HepG2 (cell line): ENCODE data around the gene DIS3L2. TPM values are rescaled to one million over a fixed set of nuclear protein-coding genes. Genes with fewer than 3 reads are reported as not detected.

Experiments used
- ATAC-seq: fragments of 200-7000 bp; cut with Tn5 transposase; 3 replicates; pipeline ENCODE4 v1.9.1; 2020; ENCODE audit warnings: mild to moderate bottlenecking, moderate library complexity
- BruUV-seq: library from RNA; stranded (reverse); fragments of 400-500 nt; replicated peaks from 2 replicates; lab custom pipeline; 2021; lab: Mats Ljungman, UMichigan
- CTCF ChIA-PET: fragments of 300-600 bp; formaldehyde crosslinking; extraction: SDS; loops from one replicate; lab custom pipeline; 2021; ENCODE audit warnings: low total read pairs, inconsistent platforms, low intra/inter-chr PET ratio; lab: Yijun Ruan, JAX
- POLR2A ChIA-PET: fragments of 350-600 bp; sonication (Branson Sonifier 250); formaldehyde crosslinking; loops from one replicate; lab custom pipeline; 2020; ENCODE audit warnings: antibody characterized with exemption, inconsistent platforms; lab: Yijun Ruan, JAX
- DNase-seq: peaks from one replicate; pipeline ENCODE4 v3.0.0-alpha.2; 2015; ENCODE audit warnings: low spot score
- FAIRE-seq: peaks from 3 replicates; lab custom pipeline; 2011; peaks lifted over from hg19 to GRCh38; lab: Jason Lieb, UNC
- H2AFZ ChIP-seq: one replicate; pipeline ENCODE4 v1.6.1; 2011; ENCODE audit warnings: low read length, inconsistent platforms
- H3K27ac ChIP-seq: fragments of 300-600 bp; 3 replicates; pipeline ENCODE4 v1.8.0; 2011; ENCODE audit warnings: mixed run types, mild to moderate bottlenecking, mixed read lengths, low read length, inconsistent platforms; ENCODE audit not compliant: insufficient read depth; ENCODE audit errors: extremely low read length
- H3K27me3 ChIP-seq, 2 experiments: fragments of 200-600 bp in 1 of 2; 2 replicates in 1 of 2; 3 replicates in 1 of 2; pipeline versions ENCODE4 v1.6.0 to v1.8.0; 2011; ENCODE audit warnings: low read length in 2 of 2, mild to moderate bottlenecking in 2 of 2, moderate library complexity in 2 of 2, inconsistent platforms in 1 of 2; ENCODE audit not compliant: insufficient read depth in 2 of 2, control insufficient read depth in 1 of 2
- H3K36me3 ChIP-seq, 2 experiments: fragments of 200-600 bp in 1 of 2; replicated peaks in 1 of 2; 2 replicates in 1 of 2; 3 replicates in 1 of 2; pipeline versions ENCODE4 v1.5.1 to v1.8.0; 2011; ENCODE audit warnings: low read length in 2 of 2, inconsistent platforms in 1 of 2; ENCODE audit not compliant: insufficient read depth in 2 of 2, control insufficient read depth in 1 of 2
- H3K4me1 ChIP-seq: 2 replicates; pipeline ENCODE4 v1.5.1; 2012; ENCODE audit warnings: low read length, inconsistent platforms; ENCODE audit not compliant: insufficient read depth
- H3K4me2 ChIP-seq: 2 replicates; pipeline ENCODE4 v1.6.0; 2011; ENCODE audit warnings: low read depth, low read length, inconsistent platforms
- H3K4me3 ChIP-seq, 3 experiments: fragments of 200-600 bp in 1 of 3; sonication (generic), shearing (Covaris generic) in 1 of 3; replicated peaks in 1 of 3; 2 replicates each; pipeline ENCODE4 v1.5.1; 2011 to 2016; ENCODE audit warnings: low read length in 3 of 3, inconsistent platforms in 2 of 3, low read depth in 2 of 3, mild to moderate bottlenecking in 2 of 3, control low read depth in 1 of 3, mixed read lengths in 1 of 3; ENCODE audit not compliant: insufficient read depth in 1 of 3
- H3K79me2 ChIP-seq: one replicate; pipeline ENCODE4 v1.6.1; 2011; ENCODE audit warnings: low read length, inconsistent platforms; ENCODE audit not compliant: insufficient read depth
- H3K9ac ChIP-seq: 2 replicates; pipeline ENCODE4 v1.6.0; 2011; ENCODE audit warnings: mild to moderate bottlenecking, low read depth, low read length, inconsistent platforms; ENCODE audit not compliant: insufficient read depth
- H3K9me3 ChIP-seq: 2 replicates; pipeline ENCODE4 v1.5.1; 2012; ENCODE audit warnings: mild to moderate bottlenecking, low read length
- H4K20me1 ChIP-seq: 2 replicates; pipeline ENCODE4 v1.6.0; 2011; ENCODE audit warnings: inconsistent platforms, mild to moderate bottlenecking, low read length, moderate library complexity; ENCODE audit not compliant: insufficient read depth
- ARID2 ChIP-seq: sonication (generic); formaldehyde crosslinking; IDR thresholded peaks from 2 replicates; pipeline ENCODE4 v1.8.1; 2022; ENCODE audit warnings: mild to moderate bottlenecking, missing genetic modification reagents, borderline replicate concordance
- HMG20A ChIP-seq: IDR thresholded peaks from 2 replicates; pipeline ENCODE4 v1.6.1; 2016; ENCODE audit warnings: borderline replicate concordance
- KAT7 ChIP-seq: IDR thresholded peaks from 2 replicates; pipeline ENCODE4 v1.6.1; 2018; ENCODE audit warnings: borderline replicate concordance, missing compliant biosample characterization
- KLF16 ChIP-seq, 2 experiments: sonication (generic) in 1 of 2; formaldehyde crosslinking in 1 of 2; IDR thresholded peaks; 2 replicates each; pipeline versions ENCODE4 v1.6.1 to v1.8.0; 2016 to 2023; ENCODE audit warnings: missing genetic modification reagents in 2 of 2, missing compliant biosample characterization in 1 of 2
- ZIK1 ChIP-seq: sonication (generic); formaldehyde crosslinking; IDR thresholded peaks from 2 replicates; pipeline ENCODE4 v1.5.0; 2020; ENCODE audit warnings: mild to moderate bottlenecking, low read depth, missing genetic modification reagents, borderline replicate concordance
- ZNF510 ChIP-seq: sonication (generic); formaldehyde crosslinking; IDR thresholded peaks from 2 replicates; pipeline ENCODE4 v1.4.0; 2020; ENCODE audit warnings: low read depth, mild to moderate bottlenecking, missing genetic modification reagents
- ZNF790 ChIP-seq: sonication (generic); formaldehyde crosslinking; IDR thresholded peaks from 2 replicates; pipeline ENCODE4 v1.8.0; 2022; ENCODE audit warnings: missing genetic modification reagents, mild to moderate bottlenecking, borderline replicate concordance
- ZNF792 ChIP-seq: IDR thresholded peaks from 2 replicates; pipeline ENCODE4 v1.6.1; 2016
- WGBS: methylation state at CpG from one replicate; pipeline ENCODE4 v1.1.6; 2017; ENCODE audit warnings: low lambda C conversion rate; 5-methylcytosine and 5-hydroxymethylcytosine counted together
- in situ Hi-C: cut with HindIII; loops from 2 replicates; pipeline ENCODE4 v1.10.0; 2017; ENCODE audit warnings: low pct_unique_long_range_greater_than_20kb; ENCODE audit not compliant: extremely low pct_ligation_motif_present
- intact Hi-C: fragments of 100-400 bp; cut with micrococcal nuclease; formaldehyde crosslinking; loops from one replicate; pipeline ENCODE4 v1.10.0; 2022; ENCODE audit not compliant: unreplicated experiment
- polyA plus RNA-seq, 8 experiments: library from polyadenylated mRNA; depleted of rRNA in 3 of 8; stranded (reverse) in 7 of 8; unstranded in 1 of 8; fragments of >200 nt; fragmentation: Illumina TruSeq in 4 of 8; extraction: Trizol in 4 of 8; gene quantifications; 2 replicates each; pipeline versions ENCODE4 v1.2.1 to v1.2.3, GENCODE V29; 2011 to 2016; ENCODE audit warnings: low read depth in 4 of 8, missing spikeins in 1 of 8, mixed read lengths in 1 of 8; ENCODE audit not compliant: insufficient read depth in 1 of 8
- total RNA-seq, 5 experiments: library from RNA; depleted of rRNA; stranded (reverse); fragments of >200 nt; fragmentation: Illumina TruSeq; extraction: Trizol; gene quantifications; 2 replicates each; pipeline ENCODE4 v1.2.3, GENCODE V29; 2016; ENCODE audit warnings: low read depth in 1 of 5

The DIS3L2 gene
- total and polyA plus RNA-seq, 2 of the 13 experiments (the other 11 are each of a cell fraction or from before 2014, with no cell fraction given) = 7.0 to 23.9 TPM

- no peaks in the 10 kb centered on the region for H3K9me3 ChIP-seq
- no TSS peak for BruUV-seq
- H4K20me1 ChIP-seq = no peaks in the 10 kb centered on the region; the same call in 1 of the 2 replicates
- H3K4me1 ChIP-seq = no peaks in the 10 kb centered on the region
- H3K9ac ChIP-seq = no peak overlapping the region
- H3K4me2 ChIP-seq = no peak overlapping the region
- H3K36me3 ChIP-seq = no peaks in the 10 kb centered on the region
- DNase-seq (no peak), ATAC-seq (no peak), FAIRE-seq (no peak)
- 0% methylated on average over 1 of the region's 1 CpG for WGBS
- ChIA-PET CTCF (no interaction called here), POLR2A (no interaction called here)
- H2AFZ ChIP-seq = no peak overlapping the region
- in situ Hi-C loops (no loop called here), intact Hi-C loops (no loop called here)
- TF ChIP-seq KLF16 (CRISPR knock-in tag; IDR thresholded peaks at IDR 0.05) (no peak), ARID2 (no peak)
- H3K79me2 ChIP-seq = no peaks in the 10 kb centered on the region
- peaks cover 9 to 71% of the 10 kb centered on the region in 2 experiments for H3K27me3 ChIP-seq
- H3K4me3 ChIP-seq = no peak overlapping the region
- H3K27ac ChIP-seq = no peak overlapping the region
Observed at GRCh38 chr2:232374356-232374755, 412.8 kb downstream of the DIS3L2 start.

DNA sequence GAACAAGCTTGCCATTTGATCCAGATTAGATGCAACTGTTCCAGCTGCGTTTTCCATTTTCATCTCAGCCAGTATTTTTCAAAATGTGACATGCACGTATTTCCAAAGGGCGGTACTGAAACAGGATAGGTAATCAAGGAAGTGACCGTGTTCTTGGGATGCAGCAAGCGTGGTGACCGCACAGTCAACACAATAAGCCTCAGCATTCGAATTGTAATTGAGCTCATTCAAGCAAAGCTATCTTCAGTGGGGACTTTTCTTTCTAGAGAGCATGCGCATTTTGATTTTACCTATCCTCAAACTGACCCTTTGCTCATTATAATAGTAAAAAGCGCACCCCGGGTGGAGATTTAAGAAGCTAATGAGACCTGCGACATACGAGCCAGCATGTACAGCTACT lies 413.7 kb downstream of the DIS3L2 start:
- Histone ChIP-seq H3K36me3 (no peaks in the 10 kb centered on the region), H2AFZ (no peak overlapping the region), H3K4me1 (no peaks in the 10 kb centered on the region), H3K4me2 (no peak overlapping the region), H3K27ac (no peak overlapping the region), H3K4me3 (no peak overlapping the region), H3K9ac (no peak overlapping the region), H3K79me2 (no peaks in the 10 kb centered on the region), H3K9me3 (no peaks in the 10 kb centered on the region), H3K27me3 (peaks cover 10 to 76% of the 10 kb centered on the region in 2 experiments), H4K20me1 (no peaks in the 10 kb centered on the region; the same call in 1 of the 2 replicates)
- FAIRE-seq = no peak
- intact Hi-C loops (no loop called here), in situ Hi-C loops (no loop called here)
- DNase-seq = no peak
- WGBS = 60% methylated on average over 12 of the region's 12 CpGs
- no peak for ATAC-seq
- CTCF ChIA-PET = no interaction called here
- POLR2A ChIA-PET = no interaction called here
- BruUV-seq = no TSS peak
- no peak for TF ChIP-seq KAT7 (CRISPR knock-in tag)
- TF ChIP-seq ZNF790 (CRISPR knock-in tag) = no peak
- no peak for TF ChIP-seq ZIK1 (CRISPR knock-in tag)
- no peak for TF ChIP-seq ZNF510
- TF ChIP-seq HMG20A (CRISPR knock-in tag) = no peak
- TF ChIP-seq ZNF792 = no peak
- TF ChIP-seq, all 625 proteins: peak for 0
